HG03565 (cell line): ENCODE data around the gene TMEM184B.
"Not testable (repeated sequence)": the region's sequence is repeated elsewhere in the genome, so short reads cannot be mapped to it uniquely, and the experiment has no call there.

Experiments used
- ATAC-seq: cut with Tn5 transposase; IDR thresholded peaks from one replicate; pipeline ENCODE4 v1.9.1; 2021; ENCODE audit warnings: mild to moderate bottlenecking, moderate library complexity; ENCODE audit not compliant: unreplicated experiment

Gene TMEM184B

GRCh38 chr22:38249803-38250642 is 22.8 kb downstream of the TMEM184B start:
- ATAC-seq = no peak

DNA sequence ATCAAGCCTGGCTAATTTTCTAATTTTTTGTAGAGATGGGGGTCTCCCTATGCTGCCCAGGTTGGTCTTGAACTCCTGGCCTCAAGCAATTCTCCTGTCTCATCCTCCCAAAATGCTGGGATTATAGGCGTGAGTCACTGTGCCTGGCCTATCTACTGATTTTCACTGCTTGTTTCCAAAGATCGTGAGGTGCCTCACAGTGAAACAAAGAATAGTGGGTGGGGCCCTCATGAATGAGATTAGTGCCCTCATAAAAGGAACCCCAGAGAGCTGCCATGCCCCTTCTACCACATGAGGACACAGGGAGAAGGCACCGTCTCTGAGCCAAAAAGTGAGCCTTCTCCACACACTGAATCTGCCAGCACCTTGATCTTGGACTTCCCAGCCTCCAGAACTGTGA is 23.5 kb downstream of the TMEM184B start:
- no peak for ATAC-seq

GRCh38 chr22:38248280-38248679 is 24.5 kb downstream of the TMEM184B start:
- no peak for ATAC-seq

GRCh38 chr22:38247713-38248112 is 25.1 kb downstream of the TMEM184B start:
- ATAC-seq = no peak

DNA sequence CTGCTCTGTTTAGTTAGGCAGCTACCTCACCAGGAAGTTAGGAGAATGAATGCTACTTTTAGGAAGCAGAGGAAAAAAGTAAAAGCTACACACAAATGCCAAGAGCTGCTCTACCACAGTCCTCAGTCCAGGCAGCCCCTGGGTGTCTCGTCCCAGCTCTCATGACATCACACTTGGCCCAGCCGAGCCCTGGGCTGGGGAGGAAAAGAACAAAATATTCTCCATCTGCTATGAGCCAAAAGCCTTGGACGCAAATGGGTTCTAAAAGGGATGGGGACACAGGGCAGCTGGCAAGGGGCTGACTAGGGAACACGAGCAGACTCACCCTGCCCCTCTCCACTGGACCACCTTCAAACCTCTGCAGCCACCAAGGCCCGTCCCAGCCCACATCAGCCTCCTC is 26.1 kb downstream of the TMEM184B start:
- ATAC-seq = no peak

GRCh38 chr22:38246046-38246658 is 26.7 kb downstream of the TMEM184B start:
- ATAC-seq = no peak

DNA sequence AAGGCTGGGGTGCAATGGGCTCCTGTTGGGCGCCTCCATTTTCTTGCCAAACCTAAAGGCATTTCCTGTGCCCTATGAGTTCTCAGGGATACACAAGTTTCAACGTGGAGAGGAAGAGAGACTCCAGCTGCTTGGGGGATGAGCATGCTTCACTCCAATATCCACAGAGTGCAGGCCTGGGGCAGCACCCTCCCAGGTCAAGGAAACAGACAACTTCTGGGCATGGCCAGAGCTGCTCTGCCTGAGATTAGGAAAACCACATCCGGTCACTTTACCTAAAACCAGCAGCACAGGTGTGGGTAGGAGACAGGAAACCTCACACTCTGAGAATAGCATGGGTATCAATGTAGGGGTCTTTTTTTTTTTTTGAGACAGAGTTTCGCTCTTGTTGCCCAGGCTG is 28.7 kb downstream of the TMEM184B start:
- ATAC-seq = no peak

- ATAC-seq = no peak
Measured at GRCh38 chr22:38243007-38243765, 29.6 kb downstream of the TMEM184B start.

DNA sequence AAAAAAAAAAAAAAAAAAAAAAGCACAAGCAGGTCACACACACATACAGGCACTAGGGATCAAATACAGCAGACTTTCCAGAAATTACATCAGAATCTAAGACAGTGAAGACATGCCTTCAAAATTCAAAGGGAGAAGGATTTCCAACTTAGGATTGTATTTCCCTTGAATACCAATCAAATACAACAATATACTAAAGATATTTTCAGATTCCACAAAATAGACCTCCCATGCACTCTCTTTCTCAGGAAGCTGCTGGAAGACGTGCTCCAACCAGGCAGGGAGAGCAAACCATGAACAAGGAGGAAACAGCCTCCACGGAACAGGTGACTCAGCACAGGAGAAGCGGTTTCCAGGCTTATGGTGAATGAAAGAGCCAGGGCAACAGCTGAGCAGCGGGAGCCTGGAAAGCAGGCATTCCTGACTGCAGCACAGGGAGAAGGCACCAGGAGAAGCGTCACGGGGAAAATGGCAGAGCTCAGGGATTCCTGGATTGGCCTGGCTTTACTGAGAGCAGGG is 32.0 kb downstream of the TMEM184B start:
- no peak for ATAC-seq

- no peak for ATAC-seq
Measured at GRCh38 chr22:38239101-38239761, 33.6 kb downstream of the TMEM184B start.

DNA sequence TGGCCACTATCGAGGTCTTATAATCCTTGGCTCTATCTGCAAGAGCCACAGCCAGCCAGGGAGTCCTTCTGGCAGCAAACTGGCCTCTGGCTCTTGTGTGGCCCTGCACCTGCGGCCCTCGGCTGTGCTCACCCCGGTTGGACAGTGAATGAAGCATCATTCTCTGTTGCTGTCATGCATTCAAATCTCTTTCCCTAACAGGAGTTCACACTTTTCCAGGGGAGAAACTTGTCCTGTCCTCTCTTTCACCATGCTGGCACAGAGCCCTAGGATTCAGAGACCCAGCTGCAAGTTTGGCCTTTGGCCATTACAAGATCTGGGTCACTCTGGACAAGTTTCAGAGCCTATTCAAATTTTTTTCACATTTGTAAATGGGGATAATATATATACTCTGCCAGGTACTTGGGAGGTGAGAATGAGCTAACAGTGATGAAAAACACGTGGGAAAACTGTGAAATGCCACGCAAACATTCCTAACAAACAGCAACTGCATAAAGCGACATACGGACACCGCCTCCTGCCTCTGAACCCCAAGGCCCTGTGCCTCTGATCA is 34.2 kb downstream of the TMEM184B start:
- no peak for ATAC-seq

DNA sequence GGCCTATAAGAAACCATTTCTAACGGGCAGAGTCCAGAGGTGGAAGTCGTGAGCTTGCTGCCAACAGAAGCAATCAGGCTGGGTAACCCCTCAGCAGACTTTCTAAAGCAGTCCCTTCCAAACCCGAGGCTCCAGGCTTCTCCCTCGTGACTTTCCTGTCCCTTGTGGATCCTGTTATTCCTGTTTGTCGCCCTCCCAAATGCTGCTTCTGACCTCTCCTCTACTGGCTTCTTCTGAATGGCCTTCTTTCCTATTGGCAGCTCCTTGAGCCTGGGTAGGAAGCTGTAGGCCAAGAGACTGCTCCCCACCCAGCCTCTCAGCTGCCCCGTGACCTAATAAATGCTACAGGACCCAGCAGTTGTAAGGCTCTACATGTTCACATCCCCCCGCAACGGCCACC is 36.0 kb downstream of the TMEM184B start:
- no peak for ATAC-seq

DNA sequence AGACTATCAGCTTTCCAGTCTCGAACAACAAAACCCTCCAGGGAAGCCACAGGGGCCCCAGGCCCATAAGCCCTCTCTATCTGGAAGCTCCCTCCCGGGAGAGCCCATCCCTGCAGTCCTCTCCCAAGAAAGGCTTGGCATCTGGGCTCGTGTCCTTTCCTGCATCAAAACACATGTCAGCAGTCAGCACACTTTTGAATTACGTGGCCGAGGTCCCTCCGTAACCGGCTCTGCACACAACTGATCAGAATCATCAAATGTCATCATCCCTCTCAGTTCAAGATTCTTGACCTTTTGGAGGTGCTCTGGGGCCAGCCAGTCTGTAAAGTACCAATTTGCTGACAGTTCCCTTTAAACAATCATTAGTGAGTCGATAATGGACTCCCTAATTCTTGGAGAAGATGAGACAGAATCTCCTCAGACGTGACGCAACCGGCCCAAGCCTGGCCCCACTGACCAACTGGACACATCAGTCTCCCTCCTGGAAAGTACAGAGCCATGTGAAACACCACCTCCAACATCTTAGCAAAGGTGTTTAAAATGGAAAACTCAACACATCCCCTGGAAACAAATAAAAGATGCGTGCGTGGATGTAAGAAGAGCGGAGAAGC is 37.5 kb downstream of the TMEM184B start:
- ATAC-seq = no peak

- not testable (repeated sequence) for ATAC-seq
Measured at GRCh38 chr22:38233856-38234255, 39.0 kb downstream of the TMEM184B start.

GRCh38 chr22:38233427-38233826 is 39.4 kb downstream of the TMEM184B start:
- no peak for ATAC-seq

- no peak for ATAC-seq
Measured at GRCh38 chr22:38232196-38232595, 40.6 kb downstream of the TMEM184B start.

DNA sequence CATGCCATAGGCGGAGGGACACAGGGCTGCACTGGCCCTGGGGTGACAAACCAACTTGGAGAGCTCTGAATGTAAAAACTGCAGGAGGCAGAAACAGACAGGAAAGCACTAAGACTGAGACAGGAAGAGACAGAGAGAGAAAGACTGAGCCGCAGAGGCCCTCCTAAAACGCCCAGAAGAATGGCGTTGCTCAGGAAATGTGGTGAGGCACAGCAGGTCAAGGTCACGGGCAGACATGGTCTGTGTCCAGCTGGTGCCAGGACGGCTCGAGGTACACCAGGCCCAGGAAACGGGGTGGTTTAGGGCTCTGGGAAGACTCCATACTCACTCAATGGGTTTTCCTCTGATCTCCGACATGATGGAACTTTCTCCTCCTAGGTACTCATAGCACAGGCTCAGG is 41.9 kb downstream of the TMEM184B start:
- no peak for ATAC-seq

GRCh38 chr22:38230108-38230825 is 42.5 kb downstream of the TMEM184B start:
- no peak for ATAC-seq

DNA sequence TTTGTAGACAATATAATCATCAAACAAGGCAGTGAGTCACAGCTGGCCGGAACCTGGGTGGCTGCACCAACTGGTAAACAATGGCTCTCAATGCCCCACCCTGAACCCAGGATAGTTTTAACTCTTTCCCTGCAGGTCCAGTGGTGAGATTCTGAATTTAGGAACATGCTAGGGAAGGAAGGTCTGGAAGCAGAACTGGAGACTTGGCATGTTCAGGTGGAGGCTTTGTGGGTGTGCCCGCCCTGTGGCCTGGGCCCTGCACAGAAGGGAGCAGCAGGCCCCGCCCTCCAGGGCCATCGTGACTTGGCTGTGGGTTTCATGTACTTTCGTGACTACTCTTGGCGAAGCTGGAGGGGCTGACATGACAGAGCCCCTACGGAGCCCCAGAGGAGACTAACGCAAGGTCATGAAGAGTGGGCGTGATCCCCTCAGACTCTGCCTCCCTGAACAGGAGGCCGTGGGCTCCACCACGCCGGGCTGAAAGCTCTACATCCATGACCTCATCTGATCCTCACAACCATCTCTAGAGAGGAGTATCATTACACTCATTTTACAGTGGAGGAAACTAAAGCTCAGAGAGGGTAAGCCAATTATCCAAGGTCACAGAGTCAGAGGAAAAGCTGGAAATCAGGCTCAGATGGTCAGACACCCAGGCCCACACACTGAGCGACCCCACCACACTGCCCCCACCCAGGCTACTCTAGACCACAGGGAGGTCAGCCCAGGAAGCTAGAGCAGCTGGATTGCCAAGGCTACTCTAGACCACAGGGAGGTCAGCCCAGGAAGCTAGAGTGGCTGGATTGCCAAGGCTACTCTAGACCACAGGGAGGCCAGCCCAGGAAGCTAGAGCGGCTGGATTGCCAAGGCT is 43.7 kb downstream of the TMEM184B start:
- no peak for ATAC-seq
